ENCODE data around the gene SCAPER. TPM values are rescaled to one million over a fixed set of nuclear protein-coding genes. Genes with fewer than 3 reads are reported as not detected.

SCAPER gene
- total RNA-seq, 1 experiment from 2014 or later = 21.5 TPM

- no peak for TF ChIP-seq EZH2 (IDR thresholded peaks at IDR 0.05; ENCODE audit: borderline replicate concordance, low read depth, low read length, poor library complexity, severe bottlenecking)
- Histone ChIP-seq H3K27me3 (replicated peaks; ENCODE audit: insufficient read depth, low read depth, low read length, poor library complexity) (no peaks in the 10 kb centered on the region), H3K4me3 (ENCODE audit: low read depth, low read length, poor library complexity, severe bottlenecking) (no peak overlapping the region), H3K9me3 (ENCODE audit: low read depth, low read length, poor library complexity, severe bottlenecking) (peaks cover 4% of the 10 kb centered on the region), H3K36me3 (ENCODE audit: insufficient read depth, low read length, poor library complexity, severe bottlenecking) (no peaks in the 10 kb centered on the region), H3K4me1 (ENCODE audit: insufficient read depth, low read length, poor library complexity, severe bottlenecking) (no peaks in the 10 kb centered on the region), H3K27ac (ENCODE audit: low read depth, low read length, poor library complexity, severe bottlenecking) (no peak overlapping the region)
- DNase-seq (ENCODE audit: low spot score) = no peak
- CTCF ChIA-PET = no interaction called here
- POLR2A ChIA-PET (ENCODE audit: low non-redundant PET) = no interaction called here
- intact Hi-C loops (cut with micrococcal nuclease; ENCODE audit: unreplicated experiment) = no loop called here
- BruUV-seq (replicated peaks) = no TSS peak
These were observed 128.7 kb downstream of the SCAPER start for GRCh38 chr15:76776480-76776879.

- DNase-seq (ENCODE audit: low spot score) = no peak
- Histone ChIP-seq H3K27me3 (replicated peaks; ENCODE audit: insufficient read depth, low read depth, low read length, poor library complexity) (no peaks in the 10 kb centered on the region), H3K4me3 (ENCODE audit: low read depth, low read length, poor library complexity, severe bottlenecking) (no peak overlapping the region), H3K4me1 (ENCODE audit: insufficient read depth, low read length, poor library complexity, severe bottlenecking) (no peaks in the 10 kb centered on the region), H3K36me3 (ENCODE audit: insufficient read depth, low read length, poor library complexity, severe bottlenecking) (no peaks in the 10 kb centered on the region), H3K27ac (ENCODE audit: low read depth, low read length, poor library complexity, severe bottlenecking) (no peak overlapping the region), H3K9me3 (ENCODE audit: low read depth, low read length, poor library complexity, severe bottlenecking) (peaks cover 4% of the 10 kb centered on the region)
- POLR2A ChIA-PET (ENCODE audit: low non-redundant PET) = no interaction called here
- intact Hi-C loops (cut with micrococcal nuclease; ENCODE audit: unreplicated experiment) = no loop called here
- no peak for TF ChIP-seq EZH2 (IDR thresholded peaks at IDR 0.05; ENCODE audit: borderline replicate concordance, low read depth, low read length, poor library complexity, severe bottlenecking)
- CTCF ChIA-PET = no interaction called here
- no TSS peak for BruUV-seq (replicated peaks)
These were observed 131.9 kb downstream of the SCAPER start for GRCh38 chr15:76773234-76773633.

- DNase-seq (ENCODE audit: low spot score) = no peak
- Histone ChIP-seq H3K27ac (ENCODE audit: low read depth, low read length, poor library complexity, severe bottlenecking) (no peak overlapping the region), H3K4me1 (ENCODE audit: insufficient read depth, low read length, poor library complexity, severe bottlenecking) (no peaks in the 10 kb centered on the region), H3K4me3 (ENCODE audit: low read depth, low read length, poor library complexity, severe bottlenecking) (no peak overlapping the region), H3K9me3 (ENCODE audit: low read depth, low read length, poor library complexity, severe bottlenecking) (peaks cover 4% of the 10 kb centered on the region), H3K36me3 (ENCODE audit: insufficient read depth, low read length, poor library complexity, severe bottlenecking) (no peaks in the 10 kb centered on the region), H3K27me3 (replicated peaks; ENCODE audit: insufficient read depth, low read depth, low read length, poor library complexity) (no peaks in the 10 kb centered on the region)
- CTCF ChIA-PET = no interaction called here
- intact Hi-C loops (cut with micrococcal nuclease; ENCODE audit: unreplicated experiment) = no loop called here
- TF ChIP-seq EZH2 (IDR thresholded peaks at IDR 0.05; ENCODE audit: borderline replicate concordance, low read depth, low read length, poor library complexity, severe bottlenecking) = no peak
- no peak for TF ChIP-seq CTCF (conservative IDR thresholded peaks at IDR 0.05; ENCODE audit: low read depth, low read length)
- BruUV-seq (replicated peaks) = no TSS peak
- POLR2A ChIA-PET (ENCODE audit: low non-redundant PET) = no interaction called here
These were observed 132.4 kb downstream of the SCAPER start for GRCh38 chr15:76772776-76773175.

GRCh38 chr15:76764004-76764403 is 141.1 kb downstream of the SCAPER start:
- ChIA-PET CTCF (no interaction called here), POLR2A (ENCODE audit: low non-redundant PET) (no interaction called here)
- no peak for TF ChIP-seq EZH2 (IDR thresholded peaks at IDR 0.05; ENCODE audit: borderline replicate concordance, low read depth, low read length, poor library complexity, severe bottlenecking)
- TF ChIP-seq CTCF (conservative IDR thresholded peaks at IDR 0.05; ENCODE audit: low read depth, low read length) = no peak
- DNase-seq (ENCODE audit: low spot score) = no peak
- no peaks in the 10 kb centered on the region for H3K4me1 ChIP-seq (ENCODE audit: insufficient read depth, low read length, poor library complexity, severe bottlenecking)
- intact Hi-C loops (cut with micrococcal nuclease; ENCODE audit: unreplicated experiment) = no loop called here
- no peaks in the 10 kb centered on the region for H3K27me3 ChIP-seq (replicated peaks; ENCODE audit: insufficient read depth, low read depth, low read length, poor library complexity)
- no peak overlapping the region for H3K27ac ChIP-seq (ENCODE audit: low read depth, low read length, poor library complexity, severe bottlenecking)
- H3K9me3 ChIP-seq (ENCODE audit: low read depth, low read length, poor library complexity, severe bottlenecking) = peaks cover 5% of the 10 kb centered on the region
- BruUV-seq (replicated peaks) = no TSS peak
- no peak overlapping the region for H3K4me3 ChIP-seq (ENCODE audit: low read depth, low read length, poor library complexity, severe bottlenecking)
- peaks cover 20% of the 10 kb centered on the region for H3K36me3 ChIP-seq (ENCODE audit: insufficient read depth, low read length, poor library complexity, severe bottlenecking)
